ENCODE results near the gene PTCH2.

Gene PTCH2

DNA sequence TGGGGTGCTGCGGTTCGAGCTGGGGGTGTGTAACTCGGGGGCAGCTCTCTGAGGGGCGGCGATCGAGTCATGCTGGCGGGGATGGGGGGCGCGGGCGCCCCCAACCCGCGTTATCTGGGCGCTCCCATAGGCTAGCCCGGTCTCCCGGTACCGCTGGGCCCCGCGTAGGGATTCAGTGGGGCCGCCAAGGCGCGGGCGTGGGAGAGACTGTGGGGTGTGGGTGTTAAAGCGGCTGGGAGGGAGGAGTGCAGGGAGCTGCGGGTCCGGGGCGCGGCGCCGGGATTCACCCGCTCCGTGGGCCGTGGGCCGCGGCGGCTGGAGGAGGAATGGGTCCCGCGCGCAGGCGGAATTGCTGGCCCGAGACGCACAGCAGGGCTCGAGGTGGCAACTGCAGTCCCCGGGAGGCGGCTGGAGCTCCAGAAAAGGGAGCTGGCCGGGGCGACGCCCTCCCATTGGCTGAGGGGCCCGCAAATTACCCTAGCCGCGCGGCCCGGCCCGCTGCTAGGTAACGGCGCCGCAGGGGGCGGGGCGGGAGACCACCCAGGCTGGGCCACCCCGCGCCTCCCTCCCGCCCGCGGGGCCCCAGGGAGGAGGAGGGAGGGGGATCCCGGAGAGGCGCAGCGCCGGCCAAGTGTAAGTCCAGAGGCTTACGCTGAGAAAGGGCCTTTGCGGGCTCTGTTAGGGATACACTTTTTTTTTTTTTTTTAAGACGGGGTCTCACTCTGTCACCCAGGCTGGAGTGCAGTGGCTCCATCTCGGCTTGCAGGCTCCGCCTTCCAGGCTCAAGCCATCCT is at the start of gene PTCH2:
PTCH2 (minus strand) TSS at position 392 of the 794 bp plus-strand sequence; CDS start at position 71, 321 bp downstream.
- DNase-seq (ENCODE audit: low read depth in 2 of 2): peak; percentile 62 to 65

GRCh38 chr1:44890007-44890406 is 47.0 kb upstream of the PTCH2 start:
- no peak for DNase-seq (ENCODE audit: low read depth in 2 of 2)

DNA sequence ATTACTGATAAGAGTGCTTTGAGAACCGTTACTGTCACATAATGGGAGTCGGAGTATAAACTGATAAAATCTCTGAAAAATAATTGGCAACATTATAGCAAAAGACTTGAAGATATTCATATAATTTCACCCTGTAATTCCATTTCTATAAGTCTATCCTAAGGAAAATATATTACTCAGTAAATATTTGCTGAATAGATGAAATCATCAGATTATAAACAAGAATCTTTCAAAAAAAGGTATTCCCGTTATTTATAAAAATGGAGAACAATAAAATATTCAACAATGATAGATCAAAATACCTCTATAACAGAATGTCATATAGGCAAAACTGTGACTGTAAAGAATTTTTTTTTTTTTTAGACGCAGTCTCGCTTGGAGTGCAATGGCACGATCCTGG is 42.4 kb upstream of the PTCH2 start:
- no peak for DNase-seq (ENCODE audit: low read depth in 2 of 2)

DNA sequence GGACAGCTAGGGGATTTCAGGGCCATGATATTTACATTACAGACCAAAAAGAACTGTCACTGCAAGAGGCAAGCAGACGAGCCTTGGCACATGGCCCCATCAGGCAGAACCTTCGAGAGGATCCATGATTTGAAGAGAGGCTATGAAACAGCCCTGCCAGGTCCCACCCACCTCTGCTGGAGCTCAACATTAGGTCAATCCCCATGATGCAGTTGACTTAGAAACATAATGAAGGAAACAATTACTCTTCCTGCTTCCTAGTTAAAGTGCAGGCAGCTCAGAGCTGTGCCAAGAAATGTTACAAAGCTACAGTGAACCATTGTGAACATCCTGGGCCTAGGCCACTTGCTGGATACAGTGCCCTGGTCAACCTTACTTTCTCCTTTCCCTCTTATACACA is 41.7 kb upstream of the PTCH2 start:
- DNase-seq (ENCODE audit: low read depth in 2 of 2): no peak

- DNase-seq (ENCODE audit: low read depth in 2 of 2): no peak
Measured at GRCh38 chr1:44881011-44881632, 38.1 kb upstream of the PTCH2 start.

- DNase-seq (ENCODE audit: low read depth in 2 of 2): no peak
Measured at GRCh38 chr1:44874155-44874554, 31.1 kb upstream of the PTCH2 start.

GRCh38 chr1:44870096-44870495 is 27.0 kb upstream of the PTCH2 start:
- DNase-seq (ENCODE audit: low read depth in 2 of 2): no peak

- no peak for DNase-seq (ENCODE audit: low read depth in 2 of 2)
Measured at GRCh38 chr1:44867801-44868200, 24.7 kb upstream of the PTCH2 start.

DNA sequence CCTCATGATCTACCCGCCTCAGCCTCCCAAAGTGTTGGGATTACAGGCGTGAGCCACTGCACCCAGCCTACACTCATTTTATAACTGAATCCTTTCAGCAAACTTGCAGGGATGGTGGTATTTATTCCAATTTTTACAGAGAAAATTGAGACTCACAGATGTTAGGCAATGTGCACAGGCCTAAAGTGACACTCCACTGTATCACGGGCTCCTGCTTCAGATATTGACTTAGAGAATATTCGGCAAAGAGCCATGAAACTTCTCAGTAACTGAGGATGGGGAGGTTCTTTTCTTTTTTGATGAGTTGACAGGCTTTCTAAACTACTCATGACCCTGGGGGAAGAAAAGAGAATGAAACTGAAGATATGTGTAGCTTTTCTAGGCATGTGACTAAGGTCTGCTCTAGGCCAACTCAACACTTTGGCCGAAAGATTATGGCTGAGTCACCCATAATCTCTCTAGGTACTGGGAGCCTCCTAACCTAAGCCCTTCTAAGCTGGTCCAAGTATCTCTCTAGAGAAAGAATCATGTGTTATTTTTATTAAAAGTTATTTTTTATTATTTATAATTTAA is 19.9 kb upstream of the PTCH2 start:
- no peak for DNase-seq (ENCODE audit: low read depth in 2 of 2)

DNA sequence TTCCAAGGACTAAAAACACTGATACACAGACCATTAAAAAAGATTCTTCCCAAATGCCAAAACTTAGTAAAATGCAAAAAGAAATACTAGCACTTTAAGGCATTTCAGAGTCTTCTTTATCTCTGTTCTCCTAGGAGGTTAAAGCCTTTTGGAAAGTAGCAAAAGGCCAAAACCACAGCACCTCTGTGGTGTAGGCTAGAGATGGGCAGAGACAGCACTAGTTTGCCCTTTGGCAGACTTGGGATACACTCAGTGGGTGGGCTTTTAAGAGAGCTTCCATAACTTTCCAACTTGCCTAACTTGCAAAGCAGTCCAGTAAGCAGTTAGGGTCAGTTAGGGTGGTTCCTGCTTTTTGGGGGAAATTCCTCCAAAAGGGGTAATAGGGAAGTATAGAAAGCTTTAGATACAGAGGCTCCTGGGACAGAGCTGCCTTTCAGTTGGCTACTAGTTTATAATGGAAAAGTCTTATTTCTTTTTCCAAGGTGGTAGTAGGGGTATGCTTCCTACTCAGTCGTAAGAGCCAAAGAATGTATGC is 17.9 kb upstream of the PTCH2 start:
- DNase-seq (ENCODE audit: low read depth in 2 of 2): no peak

DNA sequence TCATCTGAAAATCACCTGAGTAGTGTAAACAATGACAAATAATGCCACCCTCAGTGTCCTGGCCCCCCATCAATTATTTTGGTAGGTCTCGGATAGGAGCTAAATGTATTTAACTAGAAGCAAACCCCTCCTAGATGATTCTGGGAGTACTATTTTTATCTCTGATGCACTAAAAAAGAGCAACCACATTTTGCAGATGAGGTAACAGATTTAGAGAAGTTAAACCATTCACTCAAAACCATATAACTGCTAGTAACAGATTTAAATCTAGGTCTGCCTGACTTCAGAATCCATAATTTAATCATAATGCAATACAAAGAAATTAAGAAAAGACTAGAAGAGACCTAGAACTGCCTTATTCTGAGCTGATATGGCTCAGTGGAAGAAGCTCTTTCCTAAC is 17.3 kb upstream of the PTCH2 start:
- no peak for DNase-seq (ENCODE audit: low read depth in 2 of 2)

DNA sequence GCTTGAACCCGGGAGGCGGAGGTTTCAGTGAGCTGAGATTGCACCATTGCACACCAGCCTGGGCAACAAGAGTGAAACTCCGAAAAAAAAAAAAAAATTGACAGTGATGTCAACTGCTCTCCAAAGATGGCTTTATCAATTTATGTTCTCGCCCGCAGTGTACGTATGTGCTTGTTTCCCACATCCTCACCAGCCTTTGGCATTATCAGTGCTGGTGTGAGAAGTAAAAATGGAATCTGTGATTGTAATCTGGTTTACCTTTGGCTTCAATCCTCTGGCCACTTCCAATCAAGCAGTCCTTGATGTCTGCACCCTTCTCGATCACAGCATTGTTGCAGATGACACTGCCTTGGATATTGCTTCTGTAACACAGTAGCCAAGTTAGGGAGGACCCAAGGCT is 14.4 kb upstream of the PTCH2 start:
- DNase-seq (ENCODE audit: low read depth in 2 of 2): no peak

DNA sequence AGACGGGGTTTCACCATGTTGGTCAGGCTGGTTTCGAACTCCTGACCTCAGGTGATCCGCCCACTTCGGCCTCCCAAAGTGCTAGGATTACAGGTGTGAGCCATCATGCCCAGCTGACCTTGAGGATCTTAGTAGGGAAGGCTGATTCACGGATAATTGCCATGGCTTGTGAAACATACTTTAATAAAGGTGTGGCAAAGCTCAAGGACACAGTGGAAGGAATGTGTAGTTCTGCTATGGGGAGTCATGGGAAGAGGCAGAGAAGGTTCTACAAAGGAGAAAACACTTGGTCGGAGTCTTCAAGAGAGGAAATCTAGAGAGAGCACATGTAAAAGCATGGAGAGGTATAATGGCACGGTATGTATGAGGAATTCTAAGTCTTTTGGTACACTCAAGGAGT is 12.7 kb upstream of the PTCH2 start:
- no peak for DNase-seq (ENCODE audit: low read depth in 2 of 2)

GRCh38 chr1:44854970-44855369 is 11.9 kb upstream of the PTCH2 start:
- no peak for DNase-seq (ENCODE audit: low read depth in 2 of 2)

GRCh38 chr1:44853201-44853600 is 10.1 kb upstream of the PTCH2 start:
- no peak for DNase-seq (ENCODE audit: low read depth in 2 of 2)

DNA sequence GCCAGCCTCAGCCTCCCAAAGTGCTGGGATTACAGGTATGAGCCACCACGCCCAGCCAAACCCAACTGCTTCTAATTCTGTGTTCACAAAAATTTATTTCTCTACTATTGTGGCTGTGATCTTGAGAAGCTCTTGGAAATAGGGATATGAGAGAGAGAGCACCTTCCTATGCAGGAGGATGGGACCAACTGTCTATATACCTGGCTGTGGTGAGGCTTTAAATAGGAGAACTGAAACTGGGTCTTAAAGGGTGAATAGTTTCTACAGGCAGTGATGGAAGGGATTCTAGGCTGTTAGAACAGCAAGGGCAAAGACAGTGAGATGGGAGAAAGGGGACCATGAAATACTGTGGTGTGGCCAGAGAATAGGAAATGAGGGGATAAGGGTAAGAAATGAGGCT is 8.3 kb upstream of the PTCH2 start:
- DNase-seq (ENCODE audit: low read depth in 2 of 2): no peak

DNA sequence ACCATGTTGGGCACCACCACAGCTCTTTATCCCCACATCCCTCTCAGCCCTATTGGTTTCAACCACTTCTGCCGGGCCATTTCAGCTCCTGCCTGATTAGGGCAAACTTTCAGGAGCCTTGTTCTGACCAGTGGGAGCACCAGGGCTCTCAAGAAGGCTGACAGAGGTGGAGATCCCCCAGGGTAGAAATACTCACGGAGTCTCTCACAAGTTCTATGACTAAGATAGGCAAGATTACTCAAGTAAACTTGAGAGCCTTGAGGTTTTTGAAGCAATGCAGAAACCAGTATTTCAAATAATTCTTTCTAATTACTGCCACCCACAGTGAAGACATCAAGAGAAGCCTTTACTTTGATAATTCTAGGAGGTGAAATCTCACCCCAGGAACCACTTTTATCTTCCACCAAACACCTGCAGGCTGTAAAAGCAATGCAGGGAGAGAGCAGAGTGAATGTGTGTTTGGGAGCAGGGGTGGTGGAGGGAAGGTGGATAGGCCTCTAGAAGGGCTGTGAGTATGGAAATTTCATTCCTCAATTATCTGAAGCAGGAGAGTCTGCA is 6.6 kb upstream of the PTCH2 start:
- no peak for DNase-seq (ENCODE audit: low read depth in 2 of 2)

DNA sequence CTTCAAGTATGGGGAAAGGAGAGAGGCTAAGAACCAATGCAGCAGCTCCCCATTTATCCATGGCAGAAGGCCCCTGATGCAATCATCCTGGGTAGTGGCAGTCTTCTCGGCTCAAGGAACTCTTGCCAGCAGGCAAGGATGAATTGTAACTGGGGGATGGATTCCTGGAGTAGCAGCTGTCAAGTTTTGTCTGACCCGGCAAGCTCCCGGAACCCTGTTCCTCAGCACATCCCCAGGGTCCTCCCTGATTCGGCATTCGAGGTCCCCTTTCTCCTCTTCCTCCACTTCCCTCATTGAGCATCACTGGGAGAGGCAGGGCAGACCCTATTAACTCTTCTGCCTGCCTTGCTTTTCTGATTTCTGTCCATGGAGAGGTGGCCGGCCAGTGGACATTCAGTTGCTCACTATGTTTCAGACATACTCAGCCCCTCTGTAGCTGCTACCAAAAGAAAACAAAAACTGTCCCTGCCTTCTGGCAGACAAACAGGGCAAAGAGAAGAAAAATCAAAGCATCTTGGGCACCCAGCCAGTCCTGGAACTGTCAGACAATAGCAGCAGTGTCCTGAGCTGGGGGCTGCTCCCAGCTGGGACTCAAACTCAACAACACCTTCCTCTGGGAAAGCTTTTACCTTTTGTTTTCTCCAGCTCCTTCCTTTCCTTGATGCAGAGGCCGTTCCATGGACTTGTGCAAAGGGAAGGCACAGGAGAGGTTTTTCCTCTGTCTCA is 5.6 kb upstream of the PTCH2 start:
- DNase-seq (ENCODE audit: low read depth in 2 of 2): no peak

DNA sequence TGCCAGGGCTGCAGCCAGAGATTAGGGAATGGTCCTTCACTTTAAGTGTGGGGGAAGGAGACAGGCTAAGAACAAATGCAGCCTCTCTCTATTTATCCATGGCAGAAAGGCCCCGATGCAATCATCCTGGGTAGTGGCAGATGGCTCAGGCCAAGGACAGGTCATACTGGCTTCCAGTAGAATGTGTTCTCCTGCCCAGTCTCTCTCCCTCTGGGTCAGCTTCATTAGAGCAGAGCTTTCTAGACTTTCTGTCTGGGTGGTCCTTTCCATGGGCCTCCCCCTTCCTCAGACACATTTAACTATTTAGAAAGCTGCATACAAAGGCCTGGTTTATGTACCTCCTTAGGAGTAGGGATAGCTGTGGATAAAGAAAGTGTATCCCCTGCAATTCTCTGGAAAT is 4.8 kb upstream of the PTCH2 start:
- DNase-seq (ENCODE audit: low read depth in 2 of 2): no peak

DNA sequence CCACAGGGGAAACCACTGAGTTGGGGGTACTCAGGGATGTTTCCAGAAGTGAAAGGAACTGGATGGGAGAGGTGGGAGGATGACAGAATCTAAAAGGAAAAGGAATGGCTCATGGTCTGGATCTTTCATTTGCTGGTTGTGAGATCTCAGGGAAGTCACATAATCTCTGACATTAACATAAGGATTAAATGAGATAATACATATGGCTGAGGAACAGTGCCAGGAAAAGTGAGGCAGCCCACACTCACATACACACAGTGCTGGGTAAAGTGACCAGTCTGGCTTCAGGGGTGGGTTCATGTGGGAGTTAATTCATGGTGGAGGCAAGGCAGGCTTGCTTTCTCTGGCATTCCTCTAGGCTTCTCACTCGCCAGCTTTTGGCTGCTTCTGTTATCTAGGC is 3.9 kb upstream of the PTCH2 start:
- DNase-seq (ENCODE audit: low read depth in 2 of 2): no peak

GRCh38 chr1:44842486-44842861 is 579 bp downstream of the PTCH2 start:
- DNase-seq (ENCODE audit: low read depth in 2 of 2): no peak

GRCh38 chr1:44839576-44839975 is 3.5 kb downstream of the PTCH2 start:
- DNase-seq (ENCODE audit: low read depth in 2 of 2): peak in 1 of 2 experiments; percentile 12
